Esophagus squamous epithelium (tissue), 4 donors: ENCODE measurements around the gene TBC1D19.

Source experiments
- POLR2A ChIP-seq, 4 donors: fragments of 450-650 bp; IDR thresholded peaks; one replicate each; pipeline ENCODE4 v1.6.1; 2017; ENCODE audit warnings: antibody characterized with exemption in 4 of 4, mild to moderate bottlenecking in 4 of 4, moderate library complexity in 3 of 4
- TF ChIP-seq, protein P1 (sequence below), 6 experiments: fragments of 450-650 bp in 4 of 6; fragments of 200-600 bp in 2 of 6; sonication (generic) in 2 of 6; IDR thresholded peaks; one replicate each; pipeline ENCODE4 v1.5.1; 2016 to 2019; ENCODE audit warnings: antibody characterized with exemption in 6 of 6, mild to moderate bottlenecking in 4 of 6, moderate library complexity in 4 of 6

- TF ChIP-seq, protein P1, sequence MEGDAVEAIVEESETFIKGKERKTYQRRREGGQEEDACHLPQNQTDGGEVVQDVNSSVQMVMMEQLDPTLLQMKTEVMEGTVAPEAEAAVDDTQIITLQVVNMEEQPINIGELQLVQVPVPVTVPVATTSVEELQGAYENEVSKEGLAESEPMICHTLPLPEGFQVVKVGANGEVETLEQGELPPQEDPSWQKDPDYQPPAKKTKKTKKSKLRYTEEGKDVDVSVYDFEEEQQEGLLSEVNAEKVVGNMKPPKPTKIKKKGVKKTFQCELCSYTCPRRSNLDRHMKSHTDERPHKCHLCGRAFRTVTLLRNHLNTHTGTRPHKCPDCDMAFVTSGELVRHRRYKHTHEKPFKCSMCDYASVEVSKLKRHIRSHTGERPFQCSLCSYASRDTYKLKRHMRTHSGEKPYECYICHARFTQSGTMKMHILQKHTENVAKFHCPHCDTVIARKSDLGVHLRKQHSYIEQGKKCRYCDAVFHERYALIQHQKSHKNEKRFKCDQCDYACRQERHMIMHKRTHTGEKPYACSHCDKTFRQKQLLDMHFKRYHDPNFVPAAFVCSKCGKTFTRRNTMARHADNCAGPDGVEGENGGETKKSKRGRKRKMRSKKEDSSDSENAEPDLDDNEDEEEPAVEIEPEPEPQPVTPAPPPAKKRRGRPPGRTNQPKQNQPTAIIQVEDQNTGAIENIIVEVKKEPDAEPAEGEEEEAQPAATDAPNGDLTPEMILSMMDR (IDR thresholded peaks at IDR 0.05): no peak
- no peak for TF ChIP-seq POLR2A (IDR thresholded peaks at IDR 0.05)
These were observed 178.8 kb downstream of the TBC1D19 start for GRCh38 chr4:26762650-26763049.
